SU-DHL-6 (cell line): Measurements from ENCODE around the gene SYNJ2.

Source experiments
- H2AFZ ChIP-seq: fragments of 200-600 bp; sonication (generic); 2 replicates; pipeline ENCODE4 v1.6.1; 2014; ENCODE audit warnings: low read depth, mild to moderate bottlenecking, moderate library complexity, mixed read lengths, antibody characterized with exemption, low read length; ENCODE audit not compliant: severe bottlenecking
- H3F3A ChIP-seq: fragments of 200-600 bp; shearing (Covaris generic); 2 replicates; pipeline ENCODE4 v1.6.0; 2016; ENCODE audit warnings: antibody characterized with exemption, mild to moderate bottlenecking; ENCODE audit not compliant: insufficient read depth
- H3K27ac ChIP-seq: fragments of 200-600 bp; sonication (generic); 2 replicates; pipeline ENCODE4 v1.5.1; 2016; ENCODE audit warnings: low read depth, mild to moderate bottlenecking, low read length, moderate library complexity, mixed read lengths
- H3K27me3 ChIP-seq: fragments of 200-600 bp; sonication (generic), shearing (Covaris generic); 2 replicates; pipeline ENCODE4 v1.6.0; 2014; ENCODE audit warnings: mild to moderate bottlenecking, low read length
- H3K36me3 ChIP-seq: fragments of 200-600 bp; sonication (generic); 2 replicates; pipeline ENCODE4 v1.6.1; 2014; ENCODE audit warnings: mild to moderate bottlenecking, low read length, mixed read lengths
- H3K4me2 ChIP-seq: fragments of 300-600, 200-600 bp; shearing (Covaris generic), sonication (generic); 2 replicates; pipeline ENCODE4 v1.6.0; 2014; ENCODE audit warnings: low read length, low read depth, mild to moderate bottlenecking; ENCODE audit not compliant: poor library complexity, severe bottlenecking
- H3K4me3 ChIP-seq: fragments of 200-600 bp; sonication (generic); 2 replicates; pipeline ENCODE4 v1.5.1; 2014; ENCODE audit warnings: antibody characterized with exemption, low read length, mild to moderate bottlenecking, mixed read lengths; ENCODE audit not compliant: insufficient read depth, poor library complexity, severe bottlenecking
- H3K79me2 ChIP-seq: fragments of 200-600 bp; sonication (generic); 2 replicates; pipeline ENCODE4 v1.6.1; 2014; ENCODE audit warnings: mild to moderate bottlenecking, low read length, moderate library complexity; ENCODE audit not compliant: insufficient read depth
- H3K9ac ChIP-seq: fragments of 200-600 bp; sonication (generic); 2 replicates; pipeline ENCODE4 v1.7.0; 2014; ENCODE audit warnings: mild to moderate bottlenecking, low read length
- H3K9me2 ChIP-seq: fragments of 200-600 bp; sonication (generic); replicated peaks from 2 replicates; pipeline ENCODE4 v1.6.1; 2014; ENCODE audit warnings: low read length; ENCODE audit not compliant: insufficient read depth
- H3K9me3 ChIP-seq: fragments of 200-600 bp; sonication (generic); 2 replicates; pipeline ENCODE4 v1.6.1; 2014; ENCODE audit warnings: low read length, mixed read lengths; ENCODE audit not compliant: insufficient read depth
- H4K20me1 ChIP-seq: fragments of 200-600 bp; sonication (generic); 2 replicates; pipeline ENCODE4 v1.6.1; 2014; ENCODE audit warnings: low read depth, mild to moderate bottlenecking, antibody characterized with exemption, low read length, moderate library complexity, mixed read lengths
- CTCF ChIP-seq: fragments of 200-600 bp; sonication (generic); IDR thresholded peaks from one replicate; pipeline ENCODE4 v1.5.1; 2017; ENCODE audit warnings: antibody characterized with exemption, mild to moderate bottlenecking, low read length, moderate library complexity; ENCODE audit not compliant: insufficient read depth, poor library complexity, severe bottlenecking
- EZH2phosphoT487 ChIP-seq: fragments of 200-600 bp; sonication (generic), shearing (Covaris generic); conservative IDR thresholded peaks from 2 replicates; pipeline ENCODE4 v1.6.1; 2018; ENCODE audit warnings: mild to moderate bottlenecking, antibody characterized with exemption, low read length, moderate library complexity, mixed read lengths

The SYNJ2 gene

GRCh38 chr6:158017621-158018040 is 36.0 kb downstream of the SYNJ2 start:
- TF ChIP-seq EZH2phosphoT487 (no peak), CTCF (no peak)
- no peak overlapping the region for H3K9ac ChIP-seq
- no peaks in the 10 kb centered on the region for H3K36me3 ChIP-seq
- no peaks in the 10 kb centered on the region for H3K9me3 ChIP-seq
- no peaks in the 10 kb centered on the region for H3F3A ChIP-seq
- no peak overlapping the region for H3K4me3 ChIP-seq
- no peaks in the 10 kb centered on the region for H3K79me2 ChIP-seq
- H2AFZ ChIP-seq = no peak overlapping the region
- no peaks in the 10 kb centered on the region for H3K27me3 ChIP-seq
- no peaks in the 10 kb centered on the region for H3K9me2 ChIP-seq
- H3K27ac ChIP-seq = no peak overlapping the region
- H4K20me1 ChIP-seq = no peaks in the 10 kb centered on the region
- no peak overlapping the region for H3K4me2 ChIP-seq

GRCh38 chr6:158018041-158018771 is 36.5 kb downstream of the SYNJ2 start:
- Histone ChIP-seq H3K36me3 (no peaks in the 10 kb centered on the region), H3K9me2 (no peaks in the 10 kb centered on the region), H3K4me3 (no peak overlapping the region), H3K27me3 (no peaks in the 10 kb centered on the region), H4K20me1 (no peaks in the 10 kb centered on the region), H3K4me2 (no peak overlapping the region), H3K79me2 (no peaks in the 10 kb centered on the region), H2AFZ (no peak overlapping the region), H3K9me3 (no peaks in the 10 kb centered on the region), H3F3A (no peaks in the 10 kb centered on the region), H3K27ac (no peak overlapping the region), H3K9ac (no peak overlapping the region)
- no peak for TF ChIP-seq EZH2phosphoT487
- no peak for TF ChIP-seq CTCF

- H3K4me2 ChIP-seq = no peak overlapping the region
- no peak overlapping the region for H3K4me3 ChIP-seq
- no peaks in the 10 kb centered on the region for H4K20me1 ChIP-seq
- H3K27me3 ChIP-seq = no peaks in the 10 kb centered on the region
- H3K36me3 ChIP-seq = no peaks in the 10 kb centered on the region
- H3K9me3 ChIP-seq = no peaks in the 10 kb centered on the region
- H3K9me2 ChIP-seq = no peaks in the 10 kb centered on the region
- H3K9ac ChIP-seq = no peak overlapping the region
- H3F3A ChIP-seq = no peaks in the 10 kb centered on the region
- no peaks in the 10 kb centered on the region for H3K79me2 ChIP-seq
- no peak overlapping the region for H3K27ac ChIP-seq
- no peak overlapping the region for H2AFZ ChIP-seq
- no peak for TF ChIP-seq CTCF
- no peak for TF ChIP-seq EZH2phosphoT487
Measured at GRCh38 chr6:158018851-158019361, 37.2 kb downstream of the SYNJ2 start.
